T-cell (primary cell): ENCODE results near the gene TPH2. TPM values are rescaled to one million over a fixed set of nuclear protein-coding genes. Genes with fewer than 3 reads are reported as not detected.

Experiments
- ATAC-seq, 4 experiments: fragments of 200-7000 bp in 3 of 4; fragments of 150-1000 bp in 1 of 4; cut with Tn5 transposase; replicated peaks in 1 of 4; 1 replicate in 3 of 4; 2 replicates in 1 of 4; pipeline ENCODE4 v1.10.0; 2021; ENCODE audit warnings: moderate library complexity in 3 of 4, mild to moderate bottlenecking in 2 of 4, moderate number of reproducible peaks in 1 of 4
- CTCF ChIA-PET, 2 donors: fragments of 300-600 bp; sonication (Branson Sonifier 250); formaldehyde crosslinking; loops; one replicate each; lab custom pipeline; 2022; ENCODE audit warnings: antibody characterized with exemption in 2 of 2; lab: Charles Lee
- POLR2A ChIA-PET, 2 donors: fragments of 300-600 bp; sonication (Branson Sonifier 250); formaldehyde crosslinking; loops; one replicate each; lab custom pipeline; 2022; ENCODE audit warnings: antibody characterized with exemption in 2 of 2; lab: Charles Lee
- DNase-seq, 35 experiments: peaks; one replicate each; pipeline versions ENCODE4 v3.0.0 to v3.0.0-alpha.2; 2013 to 2023
- H3K27ac ChIP-seq: one replicate; pipeline ENCODE4 v1.5.1; 2013; ENCODE audit warnings: low read length
- H3K27me3 ChIP-seq, 2 experiments: replicated peaks in 1 of 2; 1 replicate in 1 of 2; 2 replicates in 1 of 2; pipeline versions ENCODE4 v1.6.1 to v1.7.0; 2013; ENCODE audit warnings: low read length in 1 of 2, mixed read lengths in 1 of 2; ENCODE audit not compliant: control insufficient read depth in 2 of 2, insufficient read depth in 2 of 2; ENCODE audit errors: extremely low read depth in 1 of 2
- H3K36me3 ChIP-seq, 2 donors: 1 replicate in 1 of 2; 2 replicates in 1 of 2; pipeline versions ENCODE4 v1.6.1 to v1.7.0; 2013; ENCODE audit warnings: low read length in 1 of 2; ENCODE audit not compliant: control insufficient read depth in 2 of 2, insufficient read depth in 1 of 2; ENCODE audit errors: extremely low read depth in 1 of 2
- H3K4me1 ChIP-seq, 2 experiments: 1 replicate in 1 of 2; 2 replicates in 1 of 2; pipeline versions ENCODE4 v1.6.1 to v1.7.0; 2013; ENCODE audit warnings: low read length in 2 of 2, mixed read lengths in 1 of 2; ENCODE audit not compliant: insufficient read depth in 2 of 2, control insufficient read depth in 1 of 2; ENCODE audit errors: extremely low read depth in 1 of 2
- H3K4me3 ChIP-seq, 2 donors: 1 replicate in 1 of 2; 2 replicates in 1 of 2; pipeline versions ENCODE4 v1.5.1 to v1.7.0; 2013; ENCODE audit warnings: mild to moderate bottlenecking in 2 of 2, low read length in 1 of 2, moderate library complexity in 1 of 2; ENCODE audit not compliant: control insufficient read depth in 1 of 2; ENCODE audit errors: extremely low read depth in 1 of 2
- H3K9me3 ChIP-seq: 2 replicates; pipeline ENCODE4 v1.7.0; 2013
- H3K27ac Mint-ChIP-seq, 2 donors: one replicate each; pipeline ENCODE4 v1.8.0; 2020 to 2021; ENCODE audit warnings: mild to moderate bottlenecking in 2 of 2, mixed read lengths in 2 of 2
- H3K27me3 Mint-ChIP-seq, 2 donors: one replicate each; pipeline ENCODE4 v1.8.0; 2021 to 2022; ENCODE audit warnings: mixed read lengths in 2 of 2
- H3K36me3 Mint-ChIP-seq: one replicate; pipeline ENCODE4 v1.8.0; 2021; ENCODE audit warnings: mixed read lengths
- H3K4me1 Mint-ChIP-seq, 3 donors: one replicate each; pipeline ENCODE4 v1.8.0; 2020 to 2022; ENCODE audit warnings: mixed read lengths in 3 of 3, mild to moderate bottlenecking in 1 of 3
- H3K4me3 Mint-ChIP-seq, 3 donors: one replicate each; pipeline ENCODE4 v1.8.0; 2020 to 2022; ENCODE audit warnings: mild to moderate bottlenecking in 3 of 3, mixed read lengths in 3 of 3, moderate library complexity in 3 of 3
- H3K9me3 Mint-ChIP-seq, 3 donors: one replicate each; pipeline ENCODE4 v1.8.0; 2020 to 2022; ENCODE audit warnings: mixed read lengths in 3 of 3
- WGBS: methylation state at CpG from one replicate; pipeline ENCODE4 v1.1.5; 2013; ENCODE audit warnings: missing lambda C conversion rate; ENCODE audit not compliant: insufficient coverage; 5-methylcytosine and 5-hydroxymethylcytosine counted together
- total RNA-seq, 35 experiments: library from RNA in 6 of 35; stranded (reverse) in 6 of 35; fragments of 120-200 nt in 1 of 35; gene quantifications; one replicate each; pipeline versions ENCODE4 v1.2.1 to v1.2.4 and lab custom pipeline; 2013 to 2026

Gene TPH2
- total RNA-seq, 5 donors from 2014 or later (not counting 1 experiment from before 2014, with no cell fraction given), result 0.15 to 0.23 TPM; not detected in 3

GRCh38 chr12:72037006-72037795 lies 98.6 kb downstream of the TPH2 start:
- no peaks in the 10 kb centered on the region for H3K4me1 ChIP-seq
- no peaks in the 10 kb centered on the region for H3K9me3 Mint-ChIP-seq

GRCh38 chr12:72041811-72042210 lies 103.2 kb downstream of the TPH2 start:
- Mint-ChIP-seq H3K4me1 (no peaks in the 10 kb centered on the region), H3K36me3 (no peaks in the 10 kb centered on the region), H3K4me3 (no peak overlapping the region), H3K9me3 (no peaks in the 10 kb centered on the region), H3K27ac (no peak overlapping the region), H3K27me3 (peaks cover 0 to 3% of the 10 kb centered on the region in 2 donors)
- WGBS, result 100% methylated on average over 1 of the region's 2 CpGs
- ChIA-PET CTCF (no interaction called here), POLR2A (no interaction called here)
- H3K9me3 ChIP-seq, result no peaks in the 10 kb centered on the region
- H3K27ac ChIP-seq, result no peak overlapping the region
- no peaks in the 10 kb centered on the region for H3K4me1 ChIP-seq
- H3K4me3 ChIP-seq, result no peak overlapping the region
- no peaks in the 10 kb centered on the region for H3K36me3 ChIP-seq
- ATAC-seq, result no peak
- H3K27me3 ChIP-seq, result no peaks in the 10 kb centered on the region
- no peak for DNase-seq

More at GRCh38 chr12:72037006-72037795, 98.6 kb downstream of the TPH2 start:
- no CpG with 5 or more reads among the region's 5 CpGs for WGBS
- Histone ChIP-seq H3K4me3 (no peak overlapping the region), H3K27ac (no peak overlapping the region), H3K27me3 (no peaks in the 10 kb centered on the region), H3K36me3 (no peaks in the 10 kb centered on the region), H3K9me3 (no peaks in the 10 kb centered on the region)
- H3K27ac Mint-ChIP-seq, result no peak overlapping the region
- ATAC-seq, result no peak
- no peaks in the 10 kb centered on the region for H3K4me1 Mint-ChIP-seq
- CTCF ChIA-PET, result interaction anchor here in 1 of 2 donors (1.2 kb wide), 1 partner anchor 20 kb away, joined by 3 read pairs; no protein-coding TSS in a partner anchor
- no peak for DNase-seq
- H3K36me3 Mint-ChIP-seq, result no peaks in the 10 kb centered on the region
- H3K27me3 Mint-ChIP-seq, result peaks cover 7 to 18% of the 10 kb centered on the region in 2 donors
- H3K4me3 Mint-ChIP-seq, result no peak overlapping the region
- POLR2A ChIA-PET, result no interaction called here

- peaks cover 0 to 7% of the 10 kb centered on the region in 2 donors for H3K27me3 Mint-ChIP-seq
- no peaks in the 10 kb centered on the region for H3K36me3 Mint-ChIP-seq
- H3K4me3 Mint-ChIP-seq, result no peak overlapping the region
- CTCF ChIA-PET, result no interaction called here
- H3K9me3 ChIP-seq, result no peaks in the 10 kb centered on the region
- no peaks in the 10 kb centered on the region for H3K9me3 Mint-ChIP-seq
- 70% methylated on average over 2 of the region's 2 CpGs for WGBS
- H3K36me3 ChIP-seq, result no peaks in the 10 kb centered on the region
- H3K4me1 Mint-ChIP-seq, result no peaks in the 10 kb centered on the region
- DNase-seq (no peak), ATAC-seq (no peak)
- H3K27ac ChIP-seq, result no peak overlapping the region
- no peaks in the 10 kb centered on the region for H3K27me3 ChIP-seq
- no peaks in the 10 kb centered on the region for H3K4me1 ChIP-seq
- POLR2A ChIA-PET, result no interaction called here
- no peak overlapping the region for H3K4me3 ChIP-seq
- no peak overlapping the region for H3K27ac Mint-ChIP-seq
Observed at GRCh38 chr12:72053604-72054003, 115.0 kb downstream of the TPH2 start.

- Histone ChIP-seq H3K4me3 (no peak overlapping the region), H3K36me3 (no peaks in the 10 kb centered on the region), H3K9me3 (no peaks in the 10 kb centered on the region), H3K27ac (no peak overlapping the region), H3K27me3 (no peaks in the 10 kb centered on the region), H3K4me1 (no peaks in the 10 kb centered on the region)
- CTCF ChIA-PET, result no interaction called here
- no peaks in the 10 kb centered on the region for H3K36me3 Mint-ChIP-seq
- H3K27ac Mint-ChIP-seq, result no peak overlapping the region
- WGBS, result no CpG with 5 or more reads among the region's 2 CpGs
- no peak overlapping the region for H3K4me3 Mint-ChIP-seq
- ATAC-seq (no peak), DNase-seq (no peak)
- POLR2A ChIA-PET, result no interaction called here
- peaks cover 0 to 3% of the 10 kb centered on the region in 2 donors for H3K27me3 Mint-ChIP-seq
- H3K9me3 Mint-ChIP-seq, result no peaks in the 10 kb centered on the region
- no peaks in the 10 kb centered on the region for H3K4me1 Mint-ChIP-seq
Observed at GRCh38 chr12:72054511-72054910, 115.9 kb downstream of the TPH2 start.

- ChIA-PET CTCF (no interaction called here), POLR2A (no interaction called here)
- H3K9me3 Mint-ChIP-seq, result peaks cover 0 to 7% (median 0%) of the 10 kb centered on the region in 3 donors
Observed at GRCh38 chr12:72057330-72057914, 118.8 kb downstream of the TPH2 start.

GRCh38 chr12:72063073-72063472 lies 124.4 kb downstream of the TPH2 start:
- no peak for ATAC-seq
- H3K9me3 Mint-ChIP-seq, result peaks cover 0 to 12% (median 0%) of the 10 kb centered on the region in 3 donors

More at GRCh38 chr12:72057330-72057914, 118.8 kb downstream of the TPH2 start:
- DNase-seq (no peak), ATAC-seq (no peak)
- Mint-ChIP-seq H3K27ac (no peak overlapping the region), H3K4me3 (no peak overlapping the region), H3K27me3 (peaks cover 1 to 5% of the 10 kb centered on the region in 2 donors), H3K4me1 (no peaks in the 10 kb centered on the region), H3K36me3 (no peaks in the 10 kb centered on the region)
- no peak overlapping the region for H3K27ac ChIP-seq
- 61% methylated on average over 3 of the region's 5 CpGs for WGBS
- no peaks in the 10 kb centered on the region for H3K27me3 ChIP-seq
- no peaks in the 10 kb centered on the region for H3K4me1 ChIP-seq
- no peak overlapping the region for H3K4me3 ChIP-seq
- no peaks in the 10 kb centered on the region for H3K9me3 ChIP-seq
- no peaks in the 10 kb centered on the region for H3K36me3 ChIP-seq

More at GRCh38 chr12:72063073-72063472, 124.4 kb downstream of the TPH2 start:
- H3K27ac ChIP-seq, result no peak overlapping the region
- no peak for DNase-seq
- ChIA-PET CTCF (no interaction called here), POLR2A (no interaction called here)
- H3K4me3 ChIP-seq, result no peak overlapping the region
- H3K27me3 Mint-ChIP-seq, result peaks cover 3 to 15% of the 10 kb centered on the region in 2 donors
- H3K4me1 Mint-ChIP-seq, result no peaks in the 10 kb centered on the region
- H3K9me3 ChIP-seq, result no peaks in the 10 kb centered on the region
- H3K27ac Mint-ChIP-seq, result no peak overlapping the region
- H3K27me3 ChIP-seq, result no peaks in the 10 kb centered on the region
- no peaks in the 10 kb centered on the region for H3K36me3 Mint-ChIP-seq
- no peaks in the 10 kb centered on the region for H3K4me1 ChIP-seq
- H3K36me3 ChIP-seq, result no peaks in the 10 kb centered on the region
- WGBS, result 83% methylated on average over 1 of the region's 2 CpGs
- no peak overlapping the region for H3K4me3 Mint-ChIP-seq
